Activated gamma-delta T cell (primary cell): ENCODE results near the gene HELZ.
"Not testable (repeated sequence)": the region's sequence is repeated elsewhere in the genome, so short reads cannot be mapped to it uniquely, and the experiment has no call there.

Source experiments
- DNase-seq: peaks from one replicate; lab custom pipeline; 2025; lab: John Stamatoyannopoulos, UW

Gene HELZ

DNA sequence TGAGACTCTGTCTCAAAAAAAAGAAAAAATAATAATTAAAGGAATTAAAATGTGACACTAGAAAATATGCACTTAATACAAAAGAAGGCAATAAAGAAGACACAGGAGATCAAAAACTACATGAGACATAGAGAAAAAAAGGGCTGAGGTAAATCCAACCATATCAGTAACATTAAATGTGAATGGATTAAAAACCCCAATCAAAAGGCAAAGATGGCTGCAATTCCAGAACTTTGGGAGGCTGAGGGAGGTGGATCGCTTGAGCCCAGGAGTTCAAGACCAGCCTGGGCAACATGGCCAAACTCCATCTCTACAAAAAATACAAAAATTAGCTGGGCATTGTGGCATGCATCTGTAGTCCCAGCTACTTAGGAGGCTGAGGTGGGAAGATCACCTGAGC lies 103.0 kb downstream of the HELZ start:
- DNase-seq, result not testable (repeated sequence)

DNA sequence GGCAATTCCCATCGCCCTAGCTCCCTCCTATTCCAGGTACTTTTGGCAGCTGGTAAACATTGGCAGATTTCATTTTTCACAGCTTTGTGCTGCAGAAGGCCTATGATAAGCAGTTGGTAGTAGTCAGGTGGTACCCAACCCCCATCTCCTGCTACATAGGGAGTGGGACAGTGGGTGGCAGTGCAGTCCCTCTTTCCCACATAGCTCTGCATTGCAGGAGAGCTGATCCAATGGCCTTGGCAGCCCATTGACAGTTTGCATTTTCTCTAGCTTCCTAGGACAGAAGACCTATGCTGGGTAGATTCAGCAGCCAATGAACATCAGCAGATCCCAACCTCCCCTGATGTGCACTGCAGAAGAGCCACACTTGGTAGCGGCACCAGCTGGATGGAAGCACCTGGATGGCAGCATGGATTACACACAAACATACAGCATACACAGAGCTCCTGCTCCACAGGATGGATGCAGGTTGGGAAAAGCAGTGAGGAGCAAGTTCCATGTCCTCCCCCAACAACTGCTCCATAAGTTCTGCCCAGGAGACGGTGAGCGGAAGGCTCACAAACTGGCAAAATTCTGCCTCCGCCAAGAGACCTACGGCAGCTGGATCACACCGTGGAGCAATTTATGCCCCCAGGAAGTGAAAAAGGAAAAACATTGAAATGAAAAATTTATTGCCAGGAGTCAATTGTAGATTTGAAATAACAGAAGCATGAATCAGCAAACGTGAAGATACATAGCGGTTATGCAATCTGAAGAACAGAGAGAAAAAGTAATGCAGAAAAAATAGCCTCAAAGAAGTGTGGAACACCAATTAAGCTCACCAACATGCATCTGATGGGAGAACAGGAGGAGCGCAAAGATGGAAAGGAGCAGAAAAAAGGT lies 105.0 kb downstream of the HELZ start:
- DNase-seq, result no peak

- no peak for DNase-seq
These were observed 105.7 kb downstream of the HELZ start for GRCh38 chr17:67139289-67139688.

GRCh38 chr17:67138392-67138791 lies 106.6 kb downstream of the HELZ start:
- no peak for DNase-seq

DNA sequence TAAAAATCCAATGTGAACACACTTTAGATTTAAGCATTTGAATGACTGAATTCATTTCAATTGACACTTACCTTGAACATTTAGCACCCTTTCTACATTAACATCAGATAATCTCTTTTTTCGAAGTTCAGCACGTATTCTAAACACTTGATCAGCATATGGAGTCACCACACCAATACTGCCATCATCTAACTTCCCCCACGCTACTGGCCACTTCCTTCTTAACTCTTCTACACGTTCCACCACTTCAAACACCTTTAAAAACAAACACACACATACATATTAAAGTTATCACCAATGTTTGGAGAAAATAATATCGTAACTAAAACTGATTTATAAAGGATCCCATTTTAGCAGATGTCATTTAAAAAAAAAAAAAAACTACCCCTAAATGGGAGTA lies 107.1 kb downstream of the HELZ start:
- DNase-seq, result no peak

GRCh38 chr17:67137026-67137370 lies 108.0 kb downstream of the HELZ start:
- no peak for DNase-seq

GRCh38 chr17:67136191-67137025 lies 108.6 kb downstream of the HELZ start:
- DNase-seq, result no peak

DNA sequence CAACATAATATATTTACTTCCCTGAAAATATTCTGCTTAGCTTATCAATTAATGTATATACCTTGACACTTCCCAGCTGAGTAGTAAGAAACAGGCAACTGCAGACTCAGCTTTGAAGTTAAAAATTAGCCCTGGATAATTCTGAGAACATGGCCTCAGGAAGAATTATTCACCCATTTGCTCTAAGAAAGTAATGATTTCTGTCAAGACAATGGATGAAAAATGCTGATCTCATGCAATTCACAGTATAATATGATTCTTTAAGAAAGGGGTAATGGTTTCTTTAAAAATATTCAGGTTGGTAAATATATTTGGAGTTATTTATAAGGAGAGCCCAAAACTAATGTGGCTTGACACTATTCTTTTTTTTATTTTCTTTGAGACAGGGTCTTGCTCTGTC lies 111.8 kb downstream of the HELZ start:
- no peak for DNase-seq

GRCh38 chr17:67132366-67132765 lies 112.6 kb downstream of the HELZ start:
- no peak for DNase-seq

- no peak for DNase-seq
These were observed 114.2 kb downstream of the HELZ start for GRCh38 chr17:67130768-67131167.

- no peak for DNase-seq
These were observed 115.7 kb downstream of the HELZ start for GRCh38 chr17:67129283-67129682.

DNA sequence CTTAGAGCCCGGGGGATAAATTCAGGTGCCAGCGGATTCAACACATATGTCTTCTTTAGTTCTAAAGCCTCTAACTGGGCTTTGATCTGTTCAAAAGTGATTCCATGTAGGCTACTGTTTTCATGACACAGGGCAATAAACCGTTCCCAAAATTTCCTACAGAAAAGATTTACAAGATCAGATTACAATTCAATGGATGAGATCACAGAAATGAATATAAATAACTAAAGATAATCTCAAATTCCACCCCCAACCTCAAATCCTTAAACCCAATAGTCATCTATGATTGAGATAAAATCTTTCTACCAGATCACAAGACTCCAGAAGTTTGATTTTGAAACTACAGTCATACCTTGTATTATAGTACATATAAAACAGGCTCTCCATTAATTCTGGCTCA lies 116.3 kb downstream of the HELZ start:
- DNase-seq, result no peak

DNA sequence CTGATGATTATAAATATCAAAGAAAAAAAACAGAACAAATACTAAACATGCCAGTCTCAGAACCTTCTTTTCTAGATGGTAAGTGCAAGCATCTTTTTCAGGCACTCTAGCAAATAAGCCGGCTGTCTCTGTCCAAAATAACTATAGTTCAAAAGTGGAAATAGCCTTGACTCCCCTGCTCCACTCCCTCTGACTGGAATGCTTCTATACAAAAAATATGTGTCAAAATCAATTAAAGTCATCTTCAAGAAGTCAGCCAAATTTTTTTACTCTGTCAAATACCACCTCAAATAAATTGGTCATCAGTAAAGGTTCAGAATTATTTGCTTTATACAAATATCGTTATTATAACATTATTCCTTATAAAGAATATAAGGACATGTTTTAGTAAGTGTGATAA lies 117.1 kb downstream of the HELZ start:
- DNase-seq, result no peak

- no peak for DNase-seq
These were observed 118.0 kb downstream of the HELZ start for GRCh38 chr17:67126983-67127382.

DNA sequence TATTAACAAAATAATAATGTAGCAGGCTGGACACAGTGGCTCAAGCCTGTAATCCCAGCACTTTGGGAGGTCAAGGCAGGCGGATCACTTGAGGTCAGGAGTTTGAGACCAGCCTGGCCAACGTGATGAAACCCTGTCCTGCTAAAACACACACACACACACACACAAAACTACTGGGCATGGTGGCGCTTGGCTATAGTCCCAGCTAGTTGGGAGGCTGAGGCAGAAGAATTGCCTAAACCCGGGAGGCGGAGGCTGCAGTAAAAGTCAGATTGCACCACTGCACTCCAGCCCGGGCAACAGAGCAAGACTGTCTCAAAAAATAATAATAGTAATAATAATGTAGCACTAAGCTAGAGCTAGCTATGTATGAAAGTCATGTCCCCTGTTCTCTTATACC lies 118.5 kb downstream of the HELZ start:
- not testable (repeated sequence) for DNase-seq

GRCh38 chr17:67125924-67126323 lies 119.1 kb downstream of the HELZ start:
- no peak for DNase-seq

DNA sequence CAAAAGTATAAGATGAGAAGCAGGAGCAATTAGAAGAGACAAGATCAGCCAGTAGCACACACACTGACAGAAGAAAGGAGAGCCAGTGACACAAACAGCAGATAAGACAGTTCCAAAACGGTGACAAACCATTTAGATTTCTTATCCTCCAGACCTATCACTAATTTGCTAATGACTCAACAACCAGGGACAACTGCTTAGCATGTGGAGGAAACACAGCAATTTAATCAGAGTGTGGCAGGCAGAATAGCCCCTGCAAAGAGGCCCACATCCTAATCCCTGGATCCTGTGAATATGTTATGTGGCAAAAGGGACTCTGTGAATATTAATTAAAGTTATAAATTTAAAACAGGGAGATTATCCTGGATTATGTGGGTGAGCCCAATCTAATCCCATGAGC lies 119.6 kb downstream of the HELZ start:
- no peak for DNase-seq

DNA sequence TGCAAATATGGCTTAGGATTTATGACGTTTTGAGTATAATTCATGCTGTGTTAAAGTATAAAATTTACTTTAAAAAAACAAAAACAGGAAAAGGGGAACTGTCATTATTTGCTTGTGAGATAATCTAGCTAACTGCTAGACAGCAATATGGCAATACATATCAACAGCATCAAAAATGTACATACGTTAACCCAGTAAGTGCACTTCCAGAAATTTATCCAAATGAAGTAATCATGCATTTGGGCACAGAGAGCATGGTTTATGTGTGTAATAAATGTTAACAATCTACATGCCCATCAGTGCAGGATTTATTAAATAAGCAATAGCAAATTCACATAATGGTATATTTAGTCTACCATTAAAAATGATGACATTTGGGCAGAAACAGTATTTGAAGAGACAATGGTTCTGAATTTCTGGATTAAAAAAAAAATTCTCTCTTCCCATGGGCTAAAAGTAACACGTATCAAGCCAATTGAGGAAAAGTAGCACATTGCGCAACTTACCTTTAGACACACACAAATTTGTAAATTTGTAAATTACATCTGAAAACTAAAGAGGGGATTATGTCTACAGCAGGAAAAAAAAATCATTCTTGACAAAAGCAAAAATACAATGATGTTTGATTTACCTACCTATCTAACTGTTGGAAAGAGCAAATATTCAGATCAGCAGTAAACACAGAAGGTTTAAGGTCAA lies 120.4 kb downstream of the HELZ start:
- no peak for DNase-seq

- DNase-seq, result no peak
These were observed 121.3 kb downstream of the HELZ start for GRCh38 chr17:67123699-67124098.

- DNase-seq, result no peak
These were observed 123.6 kb downstream of the HELZ start for GRCh38 chr17:67121316-67121891.

GRCh38 chr17:67119102-67119501 lies 125.9 kb downstream of the HELZ start:
- no peak for DNase-seq

GRCh38 chr17:67116045-67116575 lies 128.9 kb downstream of the HELZ start:
- no peak for DNase-seq
